HEK293 (cell line): ENCODE data around the gene FHDC1.

Experiments
- CTCF ChIA-PET: fragments of 350-600 bp; formaldehyde crosslinking; extraction: SDS; loops from one replicate; lab custom pipeline; 2021; ENCODE audit warnings: antibody characterized with exemption; lab: Yijun Ruan, JAX
- POLR2A ChIA-PET: fragments of 300-600 bp; formaldehyde crosslinking; extraction: SDS; loops from one replicate; lab custom pipeline; 2020; ENCODE audit warnings: antibody characterized with exemption, inconsistent platforms; lab: Yijun Ruan, JAX
- H3K27ac ChIP-seq: fragments of 200-500 bp; sonication (Bioruptor generic); 2 replicates; pipeline ENCODE4 v1.5.1; 2014; ENCODE audit warnings: low read depth, low read length, control low read depth, inconsistent platforms; ENCODE audit errors: extremely low read depth
- H3K36me3 ChIP-seq, 2 experiments: fragments of 200-500 bp in 1 of 2; sonication (Bioruptor generic) in 1 of 2; 1 replicate in 1 of 2; 2 replicates in 1 of 2; pipeline ENCODE4 v1.5.1; 2014 to 2017; ENCODE audit warnings: inconsistent platforms in 2 of 2, low read length in 2 of 2; ENCODE audit not compliant: control insufficient read depth in 2 of 2, insufficient read depth in 1 of 2
- H3K4me1 ChIP-seq: fragments of 200-500 bp; sonication (Bioruptor generic); 2 replicates; pipeline ENCODE4 v1.5.1; 2014; ENCODE audit warnings: mild to moderate bottlenecking, low read length, inconsistent platforms; ENCODE audit not compliant: control insufficient read depth, insufficient read depth
- H3K4me3 ChIP-seq: 2 replicates; pipeline ENCODE4 v1.5.1; 2011; ENCODE audit warnings: low read depth, mild to moderate bottlenecking, control low read depth, low read length, moderate library complexity
- H3K9me3 ChIP-seq: fragments of 200-500 bp; sonication (Bioruptor generic); 2 replicates; pipeline ENCODE4 v1.5.1; 2014; ENCODE audit warnings: low read depth, low read length, inconsistent platforms; ENCODE audit not compliant: control insufficient read depth, insufficient read depth
- AEBP2 ChIP-seq: fragments of 450-650 bp; formaldehyde crosslinking; IDR thresholded peaks from 2 replicates; pipeline ENCODE4 v1.5.1; 2016; ENCODE audit warnings: missing biosample characterization, missing genetic modification characterization, borderline replicate concordance
- FEZF1 ChIP-seq: fragments of 450-650 bp; formaldehyde crosslinking; IDR thresholded peaks from 2 replicates; pipeline ENCODE4 v1.5.1; 2016; ENCODE audit warnings: missing biosample characterization, missing genetic modification characterization
- HOXD13 ChIP-seq: sonication (generic); formaldehyde crosslinking; IDR thresholded peaks from 2 replicates; pipeline ENCODE4 v1.8.0; 2022; ENCODE audit warnings: missing genetic modification reagents, borderline replicate concordance
- KLF8 ChIP-seq: fragments of 450-650 bp; formaldehyde crosslinking; IDR thresholded peaks from 2 replicates; pipeline ENCODE4 v1.5.1; 2016; ENCODE audit warnings: missing biosample characterization, missing genetic modification characterization
- KLF9 ChIP-seq: fragments of 450-650 bp; formaldehyde crosslinking; IDR thresholded peaks from 2 replicates; pipeline ENCODE4 v1.5.1; 2016; ENCODE audit warnings: missing biosample characterization, missing genetic modification characterization, low read depth
- OSR2 ChIP-seq: fragments of 450-650 bp; formaldehyde crosslinking; IDR thresholded peaks from 2 replicates; pipeline ENCODE4 v1.5.1; 2016; ENCODE audit warnings: missing biosample characterization, missing genetic modification characterization
- TCF7L2 ChIP-seq: IDR thresholded peaks from 2 replicates; pipeline ENCODE4 v1.6.1; 2011; ENCODE audit warnings: low read depth, mild to moderate bottlenecking, inconsistent platforms, low read length, moderate library complexity, borderline replicate concordance
- ZBTB7A ChIP-seq: fragments of 450-650 bp; formaldehyde crosslinking; IDR thresholded peaks from 2 replicates; pipeline ENCODE4 v1.5.1; 2016; ENCODE audit warnings: low read depth, missing biosample characterization, missing genetic modification characterization
- ZNF121 ChIP-seq: fragments of 450-650 bp; formaldehyde crosslinking; IDR thresholded peaks from 2 replicates; pipeline ENCODE4 v1.5.1; 2016; ENCODE audit warnings: missing biosample characterization, missing genetic modification characterization
- ZNF248 ChIP-seq: fragments of 450-650 bp; formaldehyde crosslinking; IDR thresholded peaks from 2 replicates; pipeline ENCODE4 v1.5.1; 2017; ENCODE audit warnings: missing biosample characterization, missing genetic modification characterization
- ZNF26 ChIP-seq: fragments of 450-650 bp; formaldehyde crosslinking; IDR thresholded peaks from 2 replicates; pipeline ENCODE4 v1.5.1; 2016; ENCODE audit warnings: missing biosample characterization, missing genetic modification characterization
- ZNF311 ChIP-seq: fragments of 450-650 bp; formaldehyde crosslinking; IDR thresholded peaks from 2 replicates; pipeline ENCODE4 v1.5.1; 2017; ENCODE audit warnings: missing biosample characterization, missing genetic modification characterization, borderline replicate concordance
- ZNF324 ChIP-seq: fragments of 450-650 bp; formaldehyde crosslinking; IDR thresholded peaks from 2 replicates; pipeline ENCODE4 v1.5.1; 2016; ENCODE audit warnings: missing biosample characterization, missing genetic modification characterization
- ZNF362 ChIP-seq: fragments of 450-650 bp; formaldehyde crosslinking; IDR thresholded peaks from 2 replicates; pipeline ENCODE4 v1.5.1; 2016; ENCODE audit warnings: missing biosample characterization, missing genetic modification characterization
- ZNF394 ChIP-seq: fragments of 450-650 bp; formaldehyde crosslinking; IDR thresholded peaks from 2 replicates; pipeline ENCODE4 v1.5.1; 2016; ENCODE audit warnings: missing biosample characterization, missing genetic modification characterization, mild to moderate bottlenecking, moderate library complexity, borderline replicate concordance
- ZNF404 ChIP-seq: fragments of 450-650 bp; formaldehyde crosslinking; IDR thresholded peaks from 2 replicates; pipeline ENCODE4 v1.5.1; 2017; ENCODE audit warnings: missing biosample characterization, missing genetic modification characterization
- ZNF529 ChIP-seq: fragments of 450-650 bp; formaldehyde crosslinking; IDR thresholded peaks from 2 replicates; pipeline ENCODE4 v1.5.1; 2017; ENCODE audit warnings: missing genetic modification characterization, missing biosample characterization; ENCODE audit not compliant: insufficient replicate concordance
- ZNF610 ChIP-seq: fragments of 450-650 bp; formaldehyde crosslinking; IDR thresholded peaks from 2 replicates; pipeline ENCODE4 v1.5.1; 2016; ENCODE audit warnings: missing biosample characterization, missing genetic modification characterization, borderline replicate concordance
- ZNF707 ChIP-seq: fragments of 450-650 bp; formaldehyde crosslinking; IDR thresholded peaks from 2 replicates; pipeline ENCODE4 v1.5.1; 2016; ENCODE audit warnings: missing biosample characterization, missing genetic modification characterization
- ZSCAN30 ChIP-seq: fragments of 450-650 bp; IDR thresholded peaks from 2 replicates; pipeline ENCODE4 v1.5.1; 2018; ENCODE audit warnings: missing biosample characterization, mild to moderate bottlenecking, missing genetic modification characterization, moderate library complexity
- TF ChIP-seq, protein P1 (sequence below): fragments of 450-650 bp; formaldehyde crosslinking; IDR thresholded peaks from 2 replicates; pipeline ENCODE4 v1.5.1; 2017; ENCODE audit warnings: missing biosample characterization, missing genetic modification characterization

FHDC1 gene

DNA sequence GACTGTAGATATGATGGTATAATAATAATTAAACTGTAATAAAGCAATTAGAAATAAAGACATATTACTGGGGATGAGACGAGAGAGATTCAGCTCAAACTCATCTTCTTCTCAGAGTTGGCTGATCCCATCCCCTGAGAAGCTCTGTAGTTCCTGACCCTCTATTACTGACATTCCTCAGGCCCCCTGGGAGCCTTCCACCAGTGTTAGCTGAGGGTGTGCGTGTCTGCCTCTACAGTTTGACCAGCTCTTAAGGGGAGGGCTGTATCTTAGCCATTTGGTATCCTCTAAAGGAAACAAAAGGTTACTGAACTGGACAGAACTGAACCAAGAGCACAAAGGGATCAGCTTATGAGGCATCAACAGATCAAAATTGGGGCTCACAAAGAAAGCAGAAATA lies 11.2 kb downstream of the FHDC1 start (continued):
- TF ChIP-seq ZNF26 (tag by site-specific recombination) (no peak), TCF7L2 (no peak), ZSCAN30 (no peak), FEZF1 (tag by site-specific recombination) (no peak), AEBP2 (no peak), ZNF362 (tag by site-specific recombination) (no peak), OSR2 (tag by site-specific recombination) (no peak)
- TF ChIP-seq, protein P1, sequence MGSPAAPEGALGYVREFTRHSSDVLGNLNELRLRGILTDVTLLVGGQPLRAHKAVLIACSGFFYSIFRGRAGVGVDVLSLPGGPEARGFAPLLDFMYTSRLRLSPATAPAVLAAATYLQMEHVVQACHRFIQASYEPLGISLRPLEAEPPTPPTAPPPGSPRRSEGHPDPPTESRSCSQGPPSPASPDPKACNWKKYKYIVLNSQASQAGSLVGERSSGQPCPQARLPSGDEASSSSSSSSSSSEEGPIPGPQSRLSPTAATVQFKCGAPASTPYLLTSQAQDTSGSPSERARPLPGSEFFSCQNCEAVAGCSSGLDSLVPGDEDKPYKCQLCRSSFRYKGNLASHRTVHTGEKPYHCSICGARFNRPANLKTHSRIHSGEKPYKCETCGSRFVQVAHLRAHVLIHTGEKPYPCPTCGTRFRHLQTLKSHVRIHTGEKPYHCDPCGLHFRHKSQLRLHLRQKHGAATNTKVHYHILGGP = no peak

- Histone ChIP-seq H3K36me3 (no peaks in the 10 kb centered on the region), H3K4me1 (no peaks in the 10 kb centered on the region), H3K27ac (no peak overlapping the region), H3K9me3 (no peaks in the 10 kb centered on the region), H3K4me3 (no peak overlapping the region)
- TF ChIP-seq ZNF324 (tag by site-specific recombination) (no peak), KLF9 (no peak), ZNF707 (tag by site-specific recombination) (no peak), ZNF121 (no peak), ZNF248 (tag by site-specific recombination) (no peak), ZNF610 (tag by site-specific recombination) (no peak), KLF8 (tag by site-specific recombination) (no peak), ZNF529 (tag by site-specific recombination) (no peak), ZNF311 (tag by site-specific recombination) (no peak), HOXD13 (CRISPR knock-in tag) (no peak), ZBTB7A (tag by site-specific recombination) (no peak), ZNF394 (no peak), ZNF404 (no peak)
- CTCF ChIA-PET = interaction anchor here (1.2 kb wide), 1 partner anchor 53 kb away, joined by 4 read pairs; no protein-coding TSS in a partner anchor
- POLR2A ChIA-PET = interaction anchor here (0.9 kb wide), 1 partner anchor 8 kb away, joined by 3 read pairs; no protein-coding TSS in a partner anchor
Observed at GRCh38 chr4:152949930-152950329, 13.8 kb downstream of the FHDC1 start.
